Ovary (tissue), 3 donors: ENCODE results near the gene CSRP3.

Experiments used
- EP300 ChIP-seq: sonication (generic); formaldehyde crosslinking; IDR thresholded peaks from one replicate; pipeline ENCODE4 v1.6.1; 2017; ENCODE audit warnings: antibody characterized with exemption
- POLR2A ChIP-seq: fragments of 450-650 bp; IDR thresholded peaks from one replicate; pipeline ENCODE4 v1.6.1; 2017; ENCODE audit warnings: antibody characterized with exemption, mild to moderate bottlenecking, moderate library complexity
- TF ChIP-seq, protein P1 (sequence below), 3 donors: fragments of 450-650 bp in 2 of 3; fragments of 200-600 bp in 1 of 3; IDR thresholded peaks; one replicate each; pipeline versions ENCODE4 v1.5.1 to v1.8.0; 2016 to 2022; ENCODE audit warnings: antibody characterized with exemption in 3 of 3, mild to moderate bottlenecking in 1 of 3
- donor health status: DM: no; HTN: no; CAD: no.

DNA sequence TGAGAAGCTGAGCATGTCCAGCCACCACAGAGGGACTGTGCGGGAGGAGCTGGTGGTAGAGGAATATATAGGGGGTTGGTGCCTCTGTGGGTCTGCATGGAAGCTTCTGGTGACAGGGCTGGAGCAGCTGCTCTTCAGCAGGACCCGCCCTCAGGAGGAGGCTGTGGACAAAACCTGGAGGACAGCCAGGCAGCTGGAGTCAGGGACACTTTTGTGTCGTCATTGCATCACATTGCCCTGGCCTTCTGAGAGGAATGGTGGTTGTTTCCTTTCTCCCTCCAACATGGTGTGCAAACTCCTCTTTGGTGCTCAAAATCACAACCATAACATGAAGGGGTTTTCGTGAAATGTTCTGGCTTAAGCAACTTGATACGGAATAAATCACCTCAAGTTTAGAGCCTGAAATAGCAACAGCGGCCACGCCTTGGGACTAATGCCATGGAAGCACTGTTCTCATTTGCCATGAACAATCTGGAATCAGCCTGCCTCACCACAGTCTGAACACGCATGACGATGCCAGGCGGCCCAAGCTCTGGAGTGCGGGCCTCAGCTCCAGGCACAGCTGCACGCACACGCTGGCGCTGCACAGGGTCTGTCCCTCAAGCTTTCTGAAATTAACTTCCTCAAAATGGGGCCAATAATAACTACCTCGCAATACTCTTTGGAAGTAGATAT is 17.1 kb upstream of the CSRP3 start:
- TF ChIP-seq, protein P1, sequence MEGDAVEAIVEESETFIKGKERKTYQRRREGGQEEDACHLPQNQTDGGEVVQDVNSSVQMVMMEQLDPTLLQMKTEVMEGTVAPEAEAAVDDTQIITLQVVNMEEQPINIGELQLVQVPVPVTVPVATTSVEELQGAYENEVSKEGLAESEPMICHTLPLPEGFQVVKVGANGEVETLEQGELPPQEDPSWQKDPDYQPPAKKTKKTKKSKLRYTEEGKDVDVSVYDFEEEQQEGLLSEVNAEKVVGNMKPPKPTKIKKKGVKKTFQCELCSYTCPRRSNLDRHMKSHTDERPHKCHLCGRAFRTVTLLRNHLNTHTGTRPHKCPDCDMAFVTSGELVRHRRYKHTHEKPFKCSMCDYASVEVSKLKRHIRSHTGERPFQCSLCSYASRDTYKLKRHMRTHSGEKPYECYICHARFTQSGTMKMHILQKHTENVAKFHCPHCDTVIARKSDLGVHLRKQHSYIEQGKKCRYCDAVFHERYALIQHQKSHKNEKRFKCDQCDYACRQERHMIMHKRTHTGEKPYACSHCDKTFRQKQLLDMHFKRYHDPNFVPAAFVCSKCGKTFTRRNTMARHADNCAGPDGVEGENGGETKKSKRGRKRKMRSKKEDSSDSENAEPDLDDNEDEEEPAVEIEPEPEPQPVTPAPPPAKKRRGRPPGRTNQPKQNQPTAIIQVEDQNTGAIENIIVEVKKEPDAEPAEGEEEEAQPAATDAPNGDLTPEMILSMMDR (IDR thresholded peaks at IDR 0.05) = no peak
- TF ChIP-seq EP300 (no peak), POLR2A (no peak)
